GM03348 (cell line): ENCODE measurements around the gene ATP1B2.
A peak's percentile ranks its signal among the peaks of the same experiment; 100 is the strongest.

Source experiments
- DNase-seq: peaks from one replicate; pipeline ENCODE4 v3.0.0; 2012; ENCODE audit warnings: low spot score

The ATP1B2 gene

GRCh38 chr17:7685533-7686221 is 35.0 kb downstream of the ATP1B2 start:
- DNase-seq = peak; percentile 94

GRCh38 chr17:7686222-7687071 is 35.7 kb downstream of the ATP1B2 start:
- DNase-seq = peak; percentile 87

- peak; percentile 86 for DNase-seq
Observed at GRCh38 chr17:7687072-7687907, 36.6 kb downstream of the ATP1B2 start, which contains the start of gene TP53. TSS of gene TP53 (minus strand) at chr17:7687490. CDS start at chr17:7676594, 10,896 bp downstream.

DNA sequence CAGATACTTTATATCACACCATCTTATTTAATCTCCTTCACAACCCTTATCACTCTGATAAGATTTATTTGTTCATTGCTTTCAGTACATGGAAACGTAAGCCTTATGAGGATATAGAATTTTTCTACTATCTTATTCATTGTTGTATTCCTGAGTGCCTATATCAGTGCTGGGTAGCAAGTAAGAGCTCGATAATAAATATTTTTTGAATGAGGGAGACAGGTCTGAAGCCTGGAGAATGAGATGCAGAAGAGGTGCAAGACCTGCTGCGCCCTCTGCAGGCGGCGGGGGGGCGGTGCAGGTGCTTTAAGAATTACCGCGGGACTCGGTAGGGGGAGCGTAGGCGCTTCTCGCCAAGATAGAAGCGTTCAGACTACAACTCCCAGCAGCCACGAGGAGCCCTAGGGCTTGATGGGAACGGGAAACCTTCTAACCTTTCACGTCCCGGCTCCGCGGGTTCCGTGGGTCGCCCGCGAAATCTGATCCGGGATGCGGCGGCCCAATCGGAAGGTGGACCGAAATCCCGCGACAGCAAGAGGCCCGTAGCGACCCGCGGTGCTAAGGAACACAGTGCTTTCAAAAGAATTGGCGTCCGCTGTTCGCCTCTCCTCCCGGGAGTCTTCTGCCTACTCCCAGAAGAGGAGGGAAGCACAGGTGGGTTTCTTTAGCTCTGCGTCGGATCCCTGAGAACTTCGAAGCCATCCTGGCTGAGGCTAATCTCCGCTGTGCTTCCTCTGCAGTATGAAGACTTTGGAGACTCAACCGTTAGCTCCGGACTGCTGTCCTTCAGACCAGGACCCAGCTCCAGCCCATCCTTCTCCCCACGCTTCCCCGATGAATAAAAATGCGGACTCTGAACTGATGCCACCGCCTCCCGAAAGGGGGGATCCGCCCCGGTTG is 37.4 kb downstream of the ATP1B2 start, which contains the start of gene WRAP53:
Gene WRAP53 (plus strand): TSS at position 570 of the 900 bp plus-strand sequence. CDS start 172 bp downstream, at position 742.
- DNase-seq = peak; percentile 97

DNA sequence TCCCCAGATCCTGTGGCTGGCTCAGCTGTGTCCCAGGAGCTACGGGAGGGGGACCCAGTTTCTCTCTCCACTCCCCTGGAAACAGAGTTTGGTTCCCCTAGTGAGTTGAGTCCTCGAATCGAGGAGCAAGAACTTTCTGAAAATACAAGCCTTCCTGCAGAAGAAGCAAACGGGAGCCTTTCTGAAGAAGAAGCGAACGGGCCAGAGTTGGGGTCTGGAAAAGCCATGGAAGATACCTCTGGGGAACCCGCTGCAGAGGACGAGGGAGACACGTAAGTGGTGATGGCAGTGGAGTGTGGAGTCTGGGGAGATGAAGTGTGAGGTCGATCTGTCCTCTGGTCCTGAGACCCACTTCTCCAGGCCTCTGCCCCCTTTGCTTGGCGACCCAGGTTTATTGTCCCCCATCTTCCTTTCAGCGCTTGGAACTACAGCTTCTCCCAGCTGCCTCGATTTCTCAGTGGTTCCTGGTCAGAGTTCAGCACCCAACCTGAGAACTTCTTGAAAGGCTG is 38.1 kb downstream of the ATP1B2 start:
- no peak for DNase-seq

- no peak for DNase-seq
Observed at GRCh38 chr17:7695586-7695985, 44.9 kb downstream of the ATP1B2 start.

- DNase-seq = no peak
Observed at GRCh38 chr17:7697828-7698588, 47.3 kb downstream of the ATP1B2 start.

DNA sequence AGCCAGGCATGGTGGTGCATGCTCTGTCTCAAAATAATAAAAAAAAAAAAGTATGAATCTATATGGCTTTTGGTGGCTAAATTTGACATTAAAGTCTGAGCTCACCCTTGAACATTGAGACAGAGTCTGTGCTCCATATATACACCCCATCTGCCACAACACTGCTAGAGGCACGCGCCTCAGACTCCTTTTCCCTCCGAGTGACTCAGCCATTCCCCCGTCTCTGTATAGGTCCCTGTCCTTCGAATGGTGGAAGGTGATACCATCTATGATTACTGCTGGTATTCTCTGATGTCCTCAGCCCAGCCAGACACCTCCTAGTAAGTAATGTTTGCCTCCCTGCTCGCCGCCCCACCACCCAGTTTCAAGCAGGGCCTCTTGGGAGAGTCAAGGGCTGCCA is 49.8 kb downstream of the ATP1B2 start:
- no peak for DNase-seq

GRCh38 chr17:7701681-7702080 is 51.0 kb downstream of the ATP1B2 start:
- no peak for DNase-seq

DNA sequence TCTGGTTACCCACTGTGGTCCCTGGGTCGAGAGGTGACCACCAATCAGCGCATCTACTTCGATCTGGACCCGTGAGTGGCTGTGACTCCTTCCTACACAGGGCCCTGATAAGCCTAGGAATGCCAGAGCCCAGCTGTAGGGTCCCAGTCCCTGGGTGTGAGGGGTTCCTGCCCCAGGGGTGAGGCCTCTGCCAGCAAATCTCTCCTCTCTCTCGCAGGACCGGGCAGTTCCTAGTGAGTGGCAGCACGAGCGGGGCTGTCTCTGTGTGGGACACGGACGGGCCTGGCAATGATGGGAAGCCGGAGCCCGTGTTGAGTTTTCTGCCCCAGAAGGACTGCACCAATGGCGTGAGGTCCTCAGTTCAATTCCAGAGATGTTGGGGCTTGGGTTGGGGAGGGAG is 52.0 kb downstream of the ATP1B2 start:
- no peak for DNase-seq

- peak; percentile 39 for DNase-seq
Observed at GRCh38 chr17:7703584-7704479, 53.1 kb downstream of the ATP1B2 start.

DNA sequence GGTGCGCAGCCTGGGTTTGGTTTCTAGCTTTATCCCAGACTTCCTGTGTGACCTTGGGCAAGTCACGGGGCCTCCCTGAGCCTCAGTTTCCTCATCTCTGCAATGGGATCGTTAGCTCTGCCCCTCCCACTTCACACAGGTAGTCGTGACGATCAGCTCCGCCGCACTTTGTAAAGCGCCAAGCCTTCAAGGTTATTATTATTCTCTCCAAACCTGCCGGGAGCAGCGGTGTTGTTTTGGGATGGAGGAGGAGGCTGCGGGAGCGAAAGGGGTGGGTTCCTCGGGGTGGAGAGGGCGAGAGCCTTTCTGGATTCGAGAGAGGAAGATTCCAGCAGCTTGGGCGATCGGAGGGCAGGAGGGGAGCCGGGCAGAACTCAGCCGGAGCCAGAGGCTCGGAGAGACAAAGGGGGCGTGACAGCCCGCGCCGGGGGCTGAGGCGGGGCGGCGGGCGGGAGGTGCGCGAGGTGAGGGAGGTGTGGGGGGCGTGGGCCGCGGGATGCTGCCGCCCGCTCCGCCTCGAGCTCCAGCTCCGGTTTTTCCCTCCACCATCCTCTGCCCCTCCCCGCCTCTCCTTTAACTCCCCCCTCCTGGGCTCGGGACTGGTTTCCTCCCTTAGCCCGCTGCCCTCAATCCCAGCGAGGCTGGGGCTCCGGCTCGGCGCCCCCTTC is 54.0 kb downstream of the ATP1B2 start, which contains the start of gene EFNB3:
Gene EFNB3 (plus strand): TSS at position 602 of the 668 bp plus-strand sequence. CDS start 397 bp downstream, outside the sequence.
- peak; percentile 56 for DNase-seq

GRCh38 chr17:7705269-7706255 is 54.8 kb downstream of the ATP1B2 start:
- no peak for DNase-seq

DNA sequence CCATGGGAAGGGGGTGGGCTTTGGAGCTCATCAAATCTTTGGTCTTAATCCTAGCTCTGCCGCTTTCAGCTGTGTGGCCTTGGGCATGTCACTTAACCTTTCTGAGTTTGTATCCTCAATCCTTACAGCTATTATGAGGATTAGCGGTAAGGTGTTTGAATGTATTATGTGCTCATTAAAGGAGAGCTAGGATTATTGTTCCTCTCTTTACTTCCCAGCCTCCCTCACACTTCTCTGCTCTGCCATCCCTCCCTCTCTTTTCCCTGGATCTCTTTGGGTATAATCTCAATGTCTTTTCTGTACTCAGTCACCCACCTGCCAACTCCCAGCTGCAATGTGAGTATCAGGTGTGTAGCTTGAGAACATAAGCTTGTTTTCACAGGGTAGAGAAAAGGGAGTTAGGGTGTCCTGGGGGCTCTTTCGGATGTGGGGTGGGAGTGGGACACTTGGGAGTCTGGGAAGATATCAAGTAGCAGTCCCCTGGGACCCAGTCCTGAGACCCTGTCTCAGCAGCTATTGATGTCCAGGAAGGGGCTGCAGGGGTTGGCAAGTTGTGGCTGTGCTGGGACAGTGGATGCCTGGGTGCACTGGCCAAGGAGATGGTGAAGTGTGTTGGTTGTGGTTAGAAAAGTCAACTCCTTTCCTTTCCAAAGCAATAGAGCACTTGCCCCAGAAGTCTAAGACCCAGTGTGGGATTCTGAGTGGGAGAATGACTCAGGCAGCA is 56.1 kb downstream of the ATP1B2 start:
- no peak for DNase-seq
